HG03066 (cell line): ENCODE measurements around the gene FTO.

Source experiments
- ATAC-seq: cut with Tn5 transposase; IDR thresholded peaks from one replicate; pipeline ENCODE4 v1.9.1; 2021; ENCODE audit warnings: low read depth; ENCODE audit not compliant: unreplicated experiment

The FTO gene

GRCh38 chr16:53950677-53951076, 246.7 kb downstream of the FTO start:
- ATAC-seq = no peak

- no peak for ATAC-seq
Measured at GRCh38 chr16:53952215-53953208, 248.6 kb downstream of the FTO start.

- no peak for ATAC-seq
Measured at GRCh38 chr16:53953336-53953735, 249.4 kb downstream of the FTO start.

GRCh38 chr16:53955221-53955875, 251.4 kb downstream of the FTO start:
- ATAC-seq = no peak

- ATAC-seq = no peak
Measured at GRCh38 chr16:53958341-53958880, 254.5 kb downstream of the FTO start.

- ATAC-seq = no peak
Measured at GRCh38 chr16:53960050-53960812, 256.3 kb downstream of the FTO start.

- no peak for ATAC-seq
Measured at GRCh38 chr16:53960954-53961616, 257.1 kb downstream of the FTO start.

GRCh38 chr16:53962041-53962440, 258.1 kb downstream of the FTO start:
- no peak for ATAC-seq

GRCh38 chr16:53964145-53964790, 260.3 kb downstream of the FTO start:
- no peak for ATAC-seq

GRCh38 chr16:53966821-53967571, 263.0 kb downstream of the FTO start:
- ATAC-seq = no peak

- ATAC-seq = no peak
Measured at GRCh38 chr16:53967572-53967971, 263.6 kb downstream of the FTO start.

- ATAC-seq = no peak
Measured at GRCh38 chr16:53968454-53968853, 264.5 kb downstream of the FTO start.

- ATAC-seq = no peak
Measured at GRCh38 chr16:53968896-53969295, 264.9 kb downstream of the FTO start.

- ATAC-seq = no peak
Measured at GRCh38 chr16:53971616-53972015, 267.7 kb downstream of the FTO start.

GRCh38 chr16:53973021-53973420, 269.1 kb downstream of the FTO start:
- no peak for ATAC-seq

- no peak for ATAC-seq
Measured at GRCh38 chr16:53974484-53975080, 270.6 kb downstream of the FTO start.

- no peak for ATAC-seq
Measured at GRCh38 chr16:53980675-53981074, 276.7 kb downstream of the FTO start.

- no peak for ATAC-seq
Measured at GRCh38 chr16:53982631-53983042, 278.7 kb downstream of the FTO start.

- no peak for ATAC-seq
Measured at GRCh38 chr16:53984936-53985335, 281.0 kb downstream of the FTO start.
